Esophagus squamous epithelium (tissue), 5 donors: Measurements from ENCODE around the gene DTX2. TPM values are rescaled to one million over a fixed set of nuclear protein-coding genes. Genes with fewer than 3 reads are reported as not detected.
"Not testable (repeated sequence)": the region's sequence is repeated elsewhere in the genome, so short reads cannot be mapped to it uniquely, and the experiment has no call there.

Experiments used
- DNase-seq: peaks from one replicate; lab custom pipeline; 2025; lab: John Stamatoyannopoulos, UW
- H3K27ac ChIP-seq, 4 donors: fragments of 200-600 bp; sonication (generic); one replicate each; pipeline ENCODE4 v1.5.1; 2016 to 2019; ENCODE audit warnings: mild to moderate bottlenecking in 1 of 4
- H3K27me3 ChIP-seq, 4 donors: fragments of 200-600 bp; sonication (generic); 1 replicate in 3 of 4; 2 replicates in 1 of 4; pipeline versions ENCODE4 v1.5.1 to v1.6.0; 2017 to 2021; ENCODE audit warnings: antibody characterized with exemption in 1 of 4
- H3K36me3 ChIP-seq, 3 donors: fragments of 200-600 bp; sonication (generic); one replicate each; pipeline ENCODE4 v1.5.1; 2016 to 2019
- H3K4me1 ChIP-seq, 3 donors: fragments of 200-600 bp; sonication (generic); one replicate each; pipeline ENCODE4 v1.5.1; 2017 to 2019
- H3K4me3 ChIP-seq, 4 donors: fragments of 200-600 bp; sonication (generic); 1 replicate in 3 of 4; 2 replicates in 1 of 4; pipeline ENCODE4 v1.5.1; 2016 to 2019; ENCODE audit warnings: mild to moderate bottlenecking in 2 of 4, moderate library complexity in 1 of 4
- H3K9me3 ChIP-seq, 3 donors: fragments of 200-600 bp; sonication (generic); one replicate each; pipeline ENCODE4 v1.5.1; 2016 to 2019
- WGBS, 2 donors: methylation state at CpG; one replicate each; pipeline ENCODE4 v1.1.5; 2018; 5-methylcytosine and 5-hydroxymethylcytosine counted together
- intact Hi-C: fragments of 100-400 bp; cut with DNase I; formaldehyde crosslinking; loops from one replicate; pipeline ENCODE4 v1.15.0; 2022
- total RNA-seq, 4 donors: library from RNA; depleted of rRNA; stranded (reverse); fragments of >200 nt; gene quantifications; one replicate each; pipeline ENCODE4 v1.1.0, GENCODE V29; 2016
- donor health status: DM: yes; HTN: yes; CAD: no.

The DTX2 gene
- total RNA-seq, 4 donors from 2014 or later, result 38.7 to 107 (median 59.7) TPM

DNA sequence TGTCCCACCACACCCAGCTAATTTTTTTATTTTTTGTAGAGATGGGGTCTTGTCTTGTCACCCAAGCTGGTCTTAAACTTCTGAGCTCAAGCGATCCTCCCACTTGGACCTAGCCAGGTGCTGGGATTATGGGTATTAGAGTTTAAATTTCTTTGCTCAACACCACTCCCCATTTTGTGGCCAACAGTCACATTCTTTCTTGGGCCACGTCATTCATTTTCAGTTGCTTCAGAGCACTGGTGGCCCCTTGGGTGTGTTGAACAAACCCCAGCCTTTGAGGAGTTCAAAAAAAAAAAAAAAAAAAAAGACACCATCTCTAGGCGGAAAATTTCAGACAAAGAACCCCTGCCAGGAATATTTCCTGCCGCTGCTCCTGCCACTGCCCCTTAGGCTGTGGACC is 4.5 kb upstream of the DTX2 start:
- H3K9me3 ChIP-seq, H3K27me3 ChIP-seq, intact Hi-C loops, DNase-seq, H3K4me1 ChIP-seq, H3K36me3 ChIP-seq, H3K4me3 ChIP-seq: not testable (repeated sequence)
- no CpG with 5 or more reads among the region's 4 CpGs for WGBS, 2 donors
- peak overlapping the region in 1 of 4 donors; percentile 36 for H3K27ac ChIP-seq

DNA sequence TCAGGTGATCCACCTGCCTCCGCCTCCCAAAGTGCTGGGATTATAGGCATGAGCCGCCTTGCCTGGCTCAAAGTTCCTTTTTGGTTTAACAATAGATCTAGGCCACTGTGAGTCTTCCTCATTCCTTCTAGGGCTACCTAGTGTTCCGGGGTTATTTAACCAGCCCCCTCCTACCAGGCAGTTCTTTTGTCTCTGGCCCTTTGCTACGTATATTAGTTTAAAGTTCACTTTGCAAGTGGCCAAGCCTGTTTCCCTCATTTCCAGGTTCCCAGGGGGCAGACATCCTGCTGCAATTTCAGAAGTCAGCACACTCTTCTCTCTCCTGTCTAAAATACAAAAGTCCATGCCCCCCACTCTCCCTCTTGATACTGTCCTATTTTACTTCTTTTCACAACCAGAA is 3.0 kb upstream of the DTX2 start:
- H3K4me1 ChIP-seq, H3K4me3 ChIP-seq, intact Hi-C loops, DNase-seq, H3K9me3 ChIP-seq, H3K27ac ChIP-seq, H3K36me3 ChIP-seq, H3K27me3 ChIP-seq: not testable (repeated sequence)
- 25 to 55% methylated on average over 1 to 2 of the region's 4 CpGs for WGBS, 2 donors

DNA sequence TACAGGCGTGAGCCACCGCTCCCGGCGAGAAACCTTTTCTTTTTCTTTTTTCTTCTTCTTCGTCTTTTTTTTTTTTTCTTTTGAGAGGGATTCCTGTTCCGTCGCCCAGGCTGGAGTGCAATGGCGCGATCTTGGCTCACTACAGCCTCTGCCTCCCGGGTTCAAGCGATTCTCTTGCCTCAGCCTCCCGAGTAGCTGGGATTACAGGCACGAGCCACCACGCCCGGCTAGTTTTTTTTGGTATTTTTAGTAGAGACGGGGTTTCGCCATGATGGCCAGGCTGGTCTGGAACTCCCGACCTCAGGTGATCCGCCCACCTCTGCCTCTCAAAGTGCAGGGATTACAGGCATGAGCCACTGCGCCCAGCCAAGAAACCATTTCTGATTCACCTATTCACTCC is 742 bp upstream of the DTX2 start:
- H3K27me3 ChIP-seq, H3K9me3 ChIP-seq, intact Hi-C loops, H3K27ac ChIP-seq, H3K36me3 ChIP-seq, DNase-seq, H3K4me3 ChIP-seq: not testable (repeated sequence)
- H3K4me1 ChIP-seq, result peaks cover 0 to 19% (median 0%) of the 10 kb centered on the region in 3 donors
- WGBS, 2 donors, result 84 to 85% methylated on average over 12 to 15 of the region's 20 CpGs

DNA sequence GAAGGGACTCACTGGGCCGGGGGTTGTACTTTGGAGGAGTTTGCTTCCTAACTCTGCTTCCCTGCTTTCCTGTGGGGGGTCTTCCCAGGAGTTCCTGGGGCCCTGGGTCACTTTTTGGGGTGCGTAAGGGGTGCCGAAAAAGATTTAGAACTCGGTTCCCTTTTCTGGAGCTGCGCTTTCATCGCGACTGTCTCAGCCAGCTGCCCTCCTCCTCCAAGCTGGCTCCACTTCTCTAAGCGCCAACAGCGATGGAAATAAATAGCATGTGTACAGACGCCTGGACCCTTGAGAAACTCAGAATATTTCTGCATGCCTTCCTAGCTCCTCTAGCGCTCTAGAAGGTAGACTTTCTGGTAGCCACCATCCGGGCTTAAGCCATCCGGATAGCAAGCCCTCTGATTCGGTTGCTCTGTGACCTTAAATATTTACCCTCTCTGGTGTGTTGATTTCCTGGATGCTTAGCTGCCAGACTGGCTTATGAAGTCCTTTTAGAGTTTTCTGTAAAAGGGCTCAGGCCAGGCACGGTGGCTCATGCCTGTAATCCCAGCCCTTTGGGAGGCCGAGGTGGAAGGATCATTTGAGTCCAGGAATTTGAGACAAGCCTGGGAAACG is 868 bp downstream of the DTX2 start:
- DNase-seq, H3K27ac ChIP-seq, H3K27me3 ChIP-seq, H3K36me3 ChIP-seq, H3K9me3 ChIP-seq, intact Hi-C loops, H3K4me3 ChIP-seq: not testable (repeated sequence)
- WGBS, 2 donors, result no CpG with 5 or more reads among the region's 17 CpGs
- peaks cover 4 to 28% (median 6%) of the 10 kb centered on the region in 3 donors for H3K4me1 ChIP-seq

DNA sequence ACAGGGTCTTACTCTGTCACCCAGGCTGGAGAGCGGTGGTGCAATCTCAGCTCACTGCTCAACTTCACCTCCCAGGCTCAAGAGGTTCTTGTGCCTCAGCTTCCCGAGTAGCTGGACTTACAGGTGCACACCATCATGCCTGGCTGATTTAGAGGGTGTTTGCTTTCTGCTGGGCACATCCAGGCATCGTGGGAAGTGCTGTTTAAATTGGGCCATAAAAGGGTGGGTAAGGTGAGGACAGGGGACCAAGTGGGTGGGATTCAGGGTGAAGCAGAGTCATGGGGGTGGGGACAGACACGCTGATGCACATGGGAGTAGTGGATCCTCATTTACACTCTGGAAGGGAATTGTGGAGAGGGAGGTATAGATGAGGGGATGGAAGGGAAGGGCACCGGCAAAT is 3.5 kb downstream of the DTX2 start:
- H3K36me3 ChIP-seq, H3K9me3 ChIP-seq, H3K27ac ChIP-seq, H3K27me3 ChIP-seq, DNase-seq, intact Hi-C loops: not testable (repeated sequence)
- WGBS, 2 donors, result 92% methylated on average over 2 of the region's 5 CpGs; no CpG with 5 or more reads in 1 of the 2 donors
- Histone ChIP-seq H3K4me3 (peak overlapping the region in 1 of 4 donors; percentile 19), H3K4me1 (peaks cover 7 to 34% (median 10%) of the 10 kb centered on the region in 3 donors)

DNA sequence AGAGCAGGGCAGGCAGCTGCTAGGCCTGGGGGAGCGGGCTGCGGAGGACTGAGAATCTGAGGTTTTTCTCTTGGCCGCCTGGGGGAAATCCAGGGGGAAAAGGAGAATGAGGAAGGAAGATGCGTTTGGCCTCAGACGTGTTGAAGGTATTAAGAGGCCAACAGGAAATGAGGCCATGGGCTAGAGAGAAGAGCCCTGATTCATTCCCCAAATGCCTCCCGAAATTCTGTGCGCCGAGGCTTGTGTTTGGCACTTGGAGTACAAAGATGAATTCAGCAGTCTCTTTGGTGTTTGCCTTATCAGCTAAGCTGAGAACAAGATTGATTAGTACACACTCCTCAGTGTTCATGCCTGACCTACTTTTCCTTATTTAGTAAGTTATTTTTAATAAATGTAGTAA is 4.4 kb downstream of the DTX2 start:
- DNase-seq, intact Hi-C loops, H3K9me3 ChIP-seq, H3K36me3 ChIP-seq, H3K4me3 ChIP-seq, H3K27me3 ChIP-seq: not testable (repeated sequence)
- peak overlapping the region in 3 of 4 donors; percentile 56 to 81 (median 62) for H3K27ac ChIP-seq
- peaks cover 7 to 34% (median 10%) of the 10 kb centered on the region in 3 donors for H3K4me1 ChIP-seq
- WGBS, 2 donors, result no CpG with 5 or more reads among the region's 8 CpGs

DNA sequence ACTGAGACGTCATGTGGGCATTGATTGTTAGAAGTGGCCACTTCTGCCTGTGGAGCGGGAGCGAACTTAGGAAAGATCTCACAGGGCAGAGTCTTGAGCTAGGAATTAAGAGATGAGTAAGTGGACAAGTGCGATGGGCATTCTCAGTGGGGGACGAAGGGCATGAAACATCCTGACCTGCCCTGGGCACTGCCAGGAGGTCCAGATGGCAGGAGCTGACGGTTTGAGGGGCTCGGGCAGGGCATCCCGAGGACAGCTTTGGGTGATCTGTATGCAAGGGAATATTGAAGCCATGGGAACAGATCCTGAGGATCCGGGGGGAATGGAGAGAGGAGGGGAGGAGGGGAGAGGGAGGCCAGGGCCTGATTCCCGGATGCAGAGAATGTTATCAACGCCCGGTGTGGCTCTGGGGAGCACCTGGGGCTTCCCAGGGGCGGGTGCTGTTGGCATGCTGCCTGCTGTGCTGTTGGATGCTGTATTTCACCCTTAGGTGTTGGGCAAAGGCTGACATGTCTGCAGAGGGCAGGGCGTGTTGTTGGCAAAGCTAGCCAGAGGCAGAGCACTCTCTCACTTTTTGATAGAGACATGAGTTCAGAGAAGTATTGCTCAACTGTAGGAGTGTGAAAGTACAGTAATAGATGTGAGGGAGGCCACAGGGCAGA is 6.4 kb downstream of the DTX2 start:
- DNase-seq, intact Hi-C loops, H3K4me3 ChIP-seq, H3K27me3 ChIP-seq, H3K9me3 ChIP-seq: not testable (repeated sequence)
- Histone ChIP-seq H3K36me3 (peaks cover 0 to 16% (median 0%) of the 10 kb centered on the region in 3 donors), H3K4me1 (peaks cover 7 to 34% (median 10%) of the 10 kb centered on the region in 3 donors), H3K27ac (peak overlapping the region; percentile 46 to 84 (median 66))
- 41 to 45% methylated on average over 10 of the region's 14 CpGs for WGBS, 2 donors

DNA sequence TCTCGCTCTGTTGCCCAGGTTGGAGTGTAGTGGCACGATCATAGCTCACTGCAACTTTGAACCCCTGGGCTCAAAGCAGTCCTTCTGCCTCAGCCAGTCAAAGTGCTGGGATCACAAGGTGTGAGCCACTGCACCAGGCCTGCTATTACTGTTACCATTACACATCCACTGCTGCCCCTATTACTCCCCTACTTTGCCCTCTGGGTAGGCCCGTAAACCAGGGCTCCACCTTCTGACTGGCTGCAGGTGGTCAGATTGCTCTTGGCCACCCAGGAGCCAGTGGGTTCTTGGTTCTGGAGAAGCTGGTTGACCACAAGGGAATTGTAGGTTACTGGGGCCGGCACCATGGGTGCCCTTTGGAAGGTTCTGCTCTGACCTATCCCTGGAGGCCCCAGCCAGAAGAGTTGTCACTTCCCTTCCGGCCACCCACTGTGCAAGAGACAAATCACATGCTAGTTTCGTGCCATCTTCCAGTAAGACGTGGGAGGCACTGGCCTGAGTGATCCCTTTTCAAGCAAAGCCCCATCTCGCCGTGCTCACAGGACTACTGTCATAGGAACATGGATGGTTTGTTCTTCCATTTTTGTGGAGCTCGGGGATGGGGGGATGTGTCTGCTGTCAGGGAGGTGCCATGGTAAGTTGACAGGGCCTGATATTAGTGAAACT is 10.2 kb downstream of the DTX2 start:
- peaks cover 4 to 25% (median 7%) of the 10 kb centered on the region in 3 donors for H3K4me1 ChIP-seq
- DNase-seq, H3K27ac ChIP-seq, H3K4me3 ChIP-seq, H3K9me3 ChIP-seq, intact Hi-C loops, H3K27me3 ChIP-seq: not testable (repeated sequence)
- peaks cover 0 to 16% (median 0%) of the 10 kb centered on the region in 3 donors for H3K36me3 ChIP-seq
- 67% methylated on average over 1 of the region's 10 CpGs; no CpG with 5 or more reads in 1 of the 2 donors for WGBS, 2 donors

DNA sequence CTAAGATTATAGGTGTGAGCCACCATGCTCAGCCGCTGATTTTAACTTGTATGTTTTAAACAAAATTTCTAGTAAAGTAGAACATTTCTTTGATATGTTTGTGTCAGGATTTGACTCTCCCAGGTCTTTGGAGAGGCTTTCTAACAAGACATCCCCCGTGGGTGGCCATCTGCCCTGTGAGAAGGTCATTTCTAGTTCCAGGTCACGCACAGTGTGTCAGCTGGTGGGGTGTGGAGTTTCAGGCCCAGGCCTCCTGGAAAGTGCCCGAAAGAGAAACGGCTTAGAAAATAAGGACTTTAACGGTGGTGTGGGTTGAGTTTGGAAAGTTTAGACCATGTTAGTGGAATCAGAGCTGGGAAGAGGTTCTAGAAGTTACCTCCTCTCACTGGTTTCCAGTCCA is 11.6 kb downstream of the DTX2 start:
- H3K27me3 ChIP-seq, DNase-seq, H3K4me3 ChIP-seq, H3K27ac ChIP-seq, H3K9me3 ChIP-seq, intact Hi-C loops: not testable (repeated sequence)
- Histone ChIP-seq H3K4me1 (peaks cover 0 to 17% (median 0%) of the 10 kb centered on the region in 3 donors), H3K36me3 (peaks cover 0 to 16% (median 0%) of the 10 kb centered on the region in 3 donors)
- no CpG with 5 or more reads among the region's 6 CpGs for WGBS, 2 donors

DNA sequence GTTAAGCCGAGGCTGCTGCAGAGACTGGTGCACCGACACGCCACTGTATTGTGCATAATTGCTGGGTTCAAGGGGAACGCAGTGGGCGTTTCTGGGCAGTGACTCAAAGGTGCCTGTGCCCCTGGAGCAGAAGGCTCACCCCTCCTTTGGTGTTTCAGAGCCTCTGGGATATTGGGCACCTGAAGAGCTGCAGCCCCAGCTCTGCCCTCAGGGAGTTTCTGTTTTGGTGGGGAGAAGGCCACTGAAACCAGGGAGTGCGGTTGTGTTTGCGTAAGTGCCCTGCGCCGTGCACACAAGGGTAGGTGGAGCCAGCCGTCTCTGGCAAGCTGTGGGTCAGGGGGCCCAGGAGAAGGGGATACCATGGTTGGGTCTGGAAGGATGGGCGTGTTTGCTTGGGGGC is 14.8 kb downstream of the DTX2 start:
- H3K4me3 ChIP-seq, H3K9me3 ChIP-seq, intact Hi-C loops, H3K27me3 ChIP-seq, DNase-seq: not testable (repeated sequence)
- H3K36me3 ChIP-seq, result peaks cover 0 to 32% (median 0%) of the 10 kb centered on the region in 3 donors
- peaks cover 0 to 38% (median 0%) of the 10 kb centered on the region in 3 donors for H3K4me1 ChIP-seq
- H3K27ac ChIP-seq, result peak overlapping the region in 1 of 4 donors; percentile 61
- no CpG with 5 or more reads among the region's 11 CpGs for WGBS, 2 donors

DNA sequence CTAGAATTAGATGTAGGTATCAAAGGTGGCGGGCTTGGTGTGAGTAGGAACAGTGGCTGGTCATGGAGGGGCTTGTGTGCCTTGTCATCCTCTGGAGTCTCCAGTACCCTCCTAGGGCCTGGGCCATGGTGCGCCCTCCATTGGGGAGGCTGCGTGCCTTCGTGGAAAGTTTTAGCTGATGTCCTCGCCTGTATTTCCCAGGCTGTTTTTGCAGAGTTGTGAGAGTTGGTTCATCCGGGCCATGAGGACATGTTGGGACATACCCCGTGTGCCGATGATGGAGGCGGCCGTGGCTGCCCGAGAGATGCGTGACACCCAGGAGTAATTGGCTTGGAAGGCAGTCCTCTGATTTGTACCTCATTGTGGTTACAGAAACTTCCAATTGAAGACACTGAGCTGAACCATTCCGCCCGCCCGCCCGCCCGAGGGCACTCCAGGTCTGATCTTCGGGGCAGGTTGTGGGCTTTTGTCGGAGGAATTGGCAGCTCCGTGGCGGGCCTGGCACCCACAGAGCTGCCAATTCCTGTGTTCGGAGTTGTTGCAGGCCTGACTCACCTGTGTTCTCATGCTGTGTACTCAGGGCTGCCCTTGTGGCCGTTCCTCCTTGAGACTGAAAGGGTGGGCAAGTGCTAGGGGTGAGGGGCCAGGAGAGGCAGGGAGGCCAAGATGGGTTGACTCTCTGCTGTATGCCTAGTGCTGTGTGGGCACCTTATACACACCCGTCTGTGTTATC is 15.4 kb downstream of the DTX2 start:
- H3K27me3 ChIP-seq, DNase-seq, intact Hi-C loops, H3K9me3 ChIP-seq, H3K4me3 ChIP-seq: not testable (repeated sequence)
- WGBS, 2 donors, result 55% methylated on average over 5 of the region's 24 CpGs; no CpG with 5 or more reads in 1 of the 2 donors
- peaks cover 0 to 39% (median 0%) of the 10 kb centered on the region in 3 donors for H3K4me1 ChIP-seq
- peak overlapping the region in 2 of 4 donors; percentile 39 to 61 for H3K27ac ChIP-seq
- peaks cover 0 to 32% (median 0%) of the 10 kb centered on the region in 3 donors for H3K36me3 ChIP-seq

DNA sequence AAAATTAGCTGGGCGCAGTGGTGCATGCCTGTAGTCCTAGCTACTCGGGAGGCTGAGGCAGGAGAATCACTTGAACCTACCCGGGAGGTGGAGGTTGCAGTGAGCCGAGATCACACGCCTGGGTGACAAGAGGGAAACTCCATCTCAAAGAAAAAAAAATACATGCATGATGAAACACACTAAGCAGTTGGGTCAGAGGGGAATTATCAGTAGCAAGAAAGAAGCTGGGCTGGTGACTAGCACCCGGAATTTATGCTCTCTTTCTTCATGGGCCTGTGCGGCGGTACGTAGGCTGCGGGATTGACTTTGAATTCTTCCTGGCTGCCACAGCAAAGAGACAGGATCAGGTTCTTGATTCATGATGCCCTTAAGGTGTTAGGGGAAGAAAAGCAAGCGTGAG is 18.1 kb downstream of the DTX2 start:
- DNase-seq, intact Hi-C loops, H3K27me3 ChIP-seq, H3K4me3 ChIP-seq, H3K9me3 ChIP-seq: not testable (repeated sequence)
- Histone ChIP-seq H3K4me1 (peaks cover 0 to 34% (median 0%) of the 10 kb centered on the region in 3 donors), H3K27ac (peak overlapping the region in 1 of 4 donors; percentile 11), H3K36me3 (peaks cover 0 to 48% (median 11%) of the 10 kb centered on the region in 3 donors)
- WGBS, 2 donors, result 46% methylated on average over 6 of the region's 11 CpGs; no CpG with 5 or more reads in 1 of the 2 donors
